Left ventricle myocardium superior (tissue), 1 donor: ENCODE results near the gene C14orf93. TPM values are rescaled to one million over a fixed set of nuclear protein-coding genes. Genes with fewer than 3 reads are reported as not detected.
"Not testable (repeated sequence)": the region's sequence is repeated elsewhere in the genome, so short reads cannot be mapped to it uniquely, and the experiment has no call there.

ENCODE experiments used
- ATAC-seq: fragments of 200-7000 bp; cut with Tn5 transposase; one replicate; pipeline ENCODE4 v1.9.1; 2020; ENCODE audit warnings: mild to moderate bottlenecking, moderate library complexity
- DNase-seq: peaks from one replicate; pipeline ENCODE4 v3.0.0-alpha.2; 2020
- intact Hi-C: fragments of 100-400 bp; cut with micrococcal nuclease; formaldehyde crosslinking; loops from one replicate; pipeline ENCODE4 v1.11.0; 2022
- total RNA-seq: library from RNA; stranded (reverse); fragmentation: NEBNext Ultra II Directional; extraction: Animal tissue kit (Norgen Biotek cat#: 25700); gene quantifications from one replicate; pipeline ENCODE4 v1.2.1, GENCODE V29; 2021
- donor health status: DM: no; HTN: yes; CAD: no; lungs with severe emphysema.

The C14orf93 gene
- total RNA-seq, 1 donor from 2014 or later, result 6.2 TPM

GRCh38 chr14:22980672-22981089, 29.3 kb downstream of the C14orf93 start:
- ATAC-seq, result peak; percentile 15
- intact Hi-C loops, result no loop called here
- DNase-seq, result peak; percentile 60

GRCh38 chr14:22979748-22980392, 30.1 kb downstream of the C14orf93 start:
- no peak for DNase-seq
- intact Hi-C loops, result no loop called here
- ATAC-seq, result no peak

GRCh38 chr14:22978981-22979671, 30.8 kb downstream of the C14orf93 start:
- intact Hi-C loops, result no loop called here

GRCh38 chr14:22978487-22978837, 31.5 kb downstream of the C14orf93 start:
- DNase-seq (no peak), ATAC-seq (no peak)
- intact Hi-C loops, result no loop called here

More at GRCh38 chr14:22978981-22979671, 30.8 kb downstream of the C14orf93 start:
- ATAC-seq, result no peak
- no peak for DNase-seq

GRCh38 chr14:22977684-22978486, 32.1 kb downstream of the C14orf93 start:
- peak; percentile 58 for DNase-seq
- intact Hi-C loops, result no loop called here
- peak; percentile 49 for ATAC-seq

GRCh38 chr14:22977434-22977683, 32.6 kb downstream of the C14orf93 start:
- intact Hi-C loops, result no loop called here

GRCh38 chr14:22976620-22977433, 33.1 kb downstream of the C14orf93 start:
- no peak for DNase-seq
- no peak for ATAC-seq
- intact Hi-C loops, result no loop called here

More at GRCh38 chr14:22977434-22977683, 32.6 kb downstream of the C14orf93 start:
- no peak for ATAC-seq
- DNase-seq, result no peak

- intact Hi-C loops, result no loop called here
- peak; percentile 7 for ATAC-seq
- DNase-seq, result peak; percentile 49
Measured at GRCh38 chr14:22974530-22975313, 35.2 kb downstream of the C14orf93 start.

- ATAC-seq (peak; percentile 49), DNase-seq (no peak)
- intact Hi-C loops, result no loop called here
Measured at GRCh38 chr14:22973217-22974032, 36.5 kb downstream of the C14orf93 start.

- intact Hi-C loops, result no loop called here
- no peak for ATAC-seq
- no peak for DNase-seq
Measured at GRCh38 chr14:22972313-22972930, 37.5 kb downstream of the C14orf93 start.

- intact Hi-C loops, result no loop called here
- ATAC-seq, result no peak
- DNase-seq, result no peak
Measured at GRCh38 chr14:22971152-22971551, 38.8 kb downstream of the C14orf93 start.

- intact Hi-C loops, result no loop called here
- DNase-seq (no peak), ATAC-seq (no peak)
Measured at GRCh38 chr14:22966783-22967269, 43.1 kb downstream of the C14orf93 start.

GRCh38 chr14:22965916-22966782, 43.8 kb downstream of the C14orf93 start:
- intact Hi-C loops, DNase-seq, ATAC-seq: not testable (repeated sequence)

GRCh38 chr14:22962061-22962676, 47.8 kb downstream of the C14orf93 start:
- ATAC-seq, result no peak

GRCh38 chr14:22955702-22956569, 54.0 kb downstream of the C14orf93 start:
- no peak for DNase-seq
- ATAC-seq, result no peak
- intact Hi-C loops, result no loop called here

More at GRCh38 chr14:22962061-22962676, 47.8 kb downstream of the C14orf93 start:
- DNase-seq, result no peak
- intact Hi-C loops, result no loop called here
